ENCODE data around the gene ALPK1. TPM values are rescaled to one million over a fixed set of nuclear protein-coding genes. Genes with fewer than 3 reads are reported as not detected.

ALPK1 gene
- total and polyA plus RNA-seq, 2 of the 4 experiments (the other 2 are of a cell fraction) = 3.3 to 7.9 TPM

DNA sequence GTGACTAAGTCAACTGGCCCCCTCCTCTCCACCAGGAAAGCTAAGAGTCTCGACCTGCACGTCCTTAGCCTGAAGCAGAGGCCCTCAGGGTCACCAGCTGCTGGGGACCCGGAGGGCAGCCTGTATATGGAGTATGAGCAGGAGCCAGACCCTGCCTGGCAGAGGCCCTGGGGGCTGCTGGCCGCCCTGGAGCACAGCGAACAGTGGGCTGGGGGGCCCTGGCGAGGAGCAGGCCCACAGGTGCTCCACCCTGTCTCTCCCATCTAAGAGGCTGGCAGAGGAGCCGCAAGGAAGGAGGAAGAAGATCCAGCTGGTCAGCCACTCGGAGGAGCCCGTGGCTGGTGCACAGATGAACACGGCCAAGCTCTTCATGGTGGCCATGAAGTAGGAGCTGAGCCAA, 61.2 kb downstream of the ALPK1 start:
- no peak overlapping the region for H3K56ac ChIP-seq (ENCODE audit: extremely low read depth, insufficient read depth, low read length)
- H3K79me1 ChIP-seq (ENCODE audit: low read depth in 1 of 2, low read length in 2 of 2) = no peaks in the 10 kb centered on the region
- no peaks in the 10 kb centered on the region for H3K9me1 ChIP-seq (ENCODE audit: insufficient read depth, low read length)
- no peaks in the 10 kb centered on the region for H3K27me3 ChIP-seq (ENCODE audit: control insufficient read depth, insufficient read depth, low read length)
- no peaks in the 10 kb centered on the region for H4K20me1 ChIP-seq (ENCODE audit: insufficient read depth, low read length)
- no peak overlapping the region for H2AK9ac ChIP-seq (replicated peaks; ENCODE audit: low read depth, low read length, poor library complexity)
- no peak overlapping the region for H3K18ac ChIP-seq (ENCODE audit: low read depth, low read length)
- dilution Hi-C loops (cut with HindIII; ENCODE audit: low sequenced_read_pairs, unreplicated experiment) = no loop called here
- CTCF ChIA-PET = no interaction called here
- POLR2A ChIA-PET (ENCODE audit: unreplicated experiment) = no interaction called here
- WGBS, 2 experiments (ENCODE audit: extremely low coverage in 2 of 2, insufficient read length in 1 of 2) = 100% methylated on average over 1 of the region's 10 CpGs; no CpG with 5 or more reads in 1 of the 2 experiments
- H4K5ac ChIP-seq (ENCODE audit: low read depth, low read length) = no peak overlapping the region
- ATAC-seq (ENCODE audit: low read depth) = no peak
- no peak overlapping the region for H3K14ac ChIP-seq (replicated peaks; ENCODE audit: low read depth, low read length)
- no peak for TF ChIP-seq CHD1 (IDR thresholded peaks at IDR 0.05; ENCODE audit: low read depth, low read length)
- TF ChIP-seq CEBPB (IDR thresholded peaks at IDR 0.05; ENCODE audit: low read depth, low read length) = no peak
- TF ChIP-seq, protein P1, sequence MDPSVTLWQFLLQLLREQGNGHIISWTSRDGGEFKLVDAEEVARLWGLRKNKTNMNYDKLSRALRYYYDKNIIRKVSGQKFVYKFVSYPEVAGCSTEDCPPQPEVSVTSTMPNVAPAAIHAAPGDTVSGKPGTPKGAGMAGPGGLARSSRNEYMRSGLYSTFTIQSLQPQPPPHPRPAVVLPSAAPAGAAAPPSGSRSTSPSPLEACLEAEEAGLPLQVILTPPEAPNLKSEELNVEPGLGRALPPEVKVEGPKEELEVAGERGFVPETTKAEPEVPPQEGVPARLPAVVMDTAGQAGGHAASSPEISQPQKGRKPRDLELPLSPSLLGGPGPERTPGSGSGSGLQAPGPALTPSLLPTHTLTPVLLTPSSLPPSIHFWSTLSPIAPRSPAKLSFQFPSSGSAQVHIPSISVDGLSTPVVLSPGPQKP (IDR thresholded peaks at IDR 0.05; ENCODE audit: borderline replicate concordance, low read depth, low read length) = no peak
- TF ChIP-seq MXI1 (IDR thresholded peaks at IDR 0.05; ENCODE audit: borderline replicate concordance, low read depth, low read length) = no peak
- TF ChIP-seq, protein P2, sequence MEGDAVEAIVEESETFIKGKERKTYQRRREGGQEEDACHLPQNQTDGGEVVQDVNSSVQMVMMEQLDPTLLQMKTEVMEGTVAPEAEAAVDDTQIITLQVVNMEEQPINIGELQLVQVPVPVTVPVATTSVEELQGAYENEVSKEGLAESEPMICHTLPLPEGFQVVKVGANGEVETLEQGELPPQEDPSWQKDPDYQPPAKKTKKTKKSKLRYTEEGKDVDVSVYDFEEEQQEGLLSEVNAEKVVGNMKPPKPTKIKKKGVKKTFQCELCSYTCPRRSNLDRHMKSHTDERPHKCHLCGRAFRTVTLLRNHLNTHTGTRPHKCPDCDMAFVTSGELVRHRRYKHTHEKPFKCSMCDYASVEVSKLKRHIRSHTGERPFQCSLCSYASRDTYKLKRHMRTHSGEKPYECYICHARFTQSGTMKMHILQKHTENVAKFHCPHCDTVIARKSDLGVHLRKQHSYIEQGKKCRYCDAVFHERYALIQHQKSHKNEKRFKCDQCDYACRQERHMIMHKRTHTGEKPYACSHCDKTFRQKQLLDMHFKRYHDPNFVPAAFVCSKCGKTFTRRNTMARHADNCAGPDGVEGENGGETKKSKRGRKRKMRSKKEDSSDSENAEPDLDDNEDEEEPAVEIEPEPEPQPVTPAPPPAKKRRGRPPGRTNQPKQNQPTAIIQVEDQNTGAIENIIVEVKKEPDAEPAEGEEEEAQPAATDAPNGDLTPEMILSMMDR (conservative IDR thresholded peaks at IDR 0.05; ENCODE audit: low read depth, low read length) = no peak
- no peak for TF ChIP-seq MAFK (IDR thresholded peaks at IDR 0.05; ENCODE audit: low read depth, low read length)
- TF ChIP-seq MAZ (IDR thresholded peaks at IDR 0.05; ENCODE audit: borderline replicate concordance, low read depth, low read length) = no peak
- no peak for TF ChIP-seq POLR2A (IDR thresholded peaks at IDR 0.05; ENCODE audit: low read depth, low read length)
- TF ChIP-seq RFX5 (IDR thresholded peaks at IDR 0.05; ENCODE audit: low read depth, low read length) = no peak
- TF ChIP-seq SMC3 (IDR thresholded peaks at IDR 0.05; ENCODE audit: low read depth, low read length) = no peak
- TF ChIP-seq, protein P3, sequence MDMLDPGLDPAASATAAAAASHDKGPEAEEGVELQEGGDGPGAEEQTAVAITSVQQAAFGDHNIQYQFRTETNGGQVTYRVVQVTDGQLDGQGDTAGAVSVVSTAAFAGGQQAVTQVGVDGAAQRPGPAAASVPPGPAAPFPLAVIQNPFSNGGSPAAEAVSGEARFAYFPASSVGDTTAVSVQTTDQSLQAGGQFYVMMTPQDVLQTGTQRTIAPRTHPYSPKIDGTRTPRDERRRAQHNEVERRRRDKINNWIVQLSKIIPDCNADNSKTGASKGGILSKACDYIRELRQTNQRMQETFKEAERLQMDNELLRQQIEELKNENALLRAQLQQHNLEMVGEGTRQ (IDR thresholded peaks at IDR 0.05; ENCODE audit: low read depth, low read length) = no peak
- TF ChIP-seq NFE2L2 (IDR thresholded peaks at IDR 0.05; ENCODE audit: low read depth, low read length) = no peak
- no peak overlapping the region for H2AFZ ChIP-seq (replicated peaks; ENCODE audit: low read length, poor library complexity)
- intact Hi-C loops (cut with micrococcal nuclease) = no loop called here
- H3K36me3 ChIP-seq (ENCODE audit: control insufficient read depth, insufficient read depth, low read length) = no peaks in the 10 kb centered on the region
- no peaks in the 10 kb centered on the region for H3K4me1 ChIP-seq (ENCODE audit: control insufficient read depth, insufficient read depth, low read length)
- H3K23ac ChIP-seq (ENCODE audit: low read depth, low read length) = no peak overlapping the region
- peaks cover 3% of the 10 kb centered on the region; the same call in 1 of the 2 replicates for H3K9me3 ChIP-seq (ENCODE audit: control insufficient read depth, insufficient read depth, low read length)
- no peak overlapping the region for H2BK20ac ChIP-seq (ENCODE audit: low read depth, low read length)
- in situ Hi-C loops (cut with MboI; ENCODE audit: low sequenced_read_pairs) = no loop called here
- H2BK120ac ChIP-seq (ENCODE audit: low read depth, low read length) = no peak overlapping the region
- H3K9ac ChIP-seq (ENCODE audit: low read depth, low read length) = no peak overlapping the region
- no peak overlapping the region for H3K4ac ChIP-seq (ENCODE audit: low read depth, low read length)
- H3K4me3 ChIP-seq (ENCODE audit: insufficient read depth, low read depth, low read length) = no peak overlapping the region
- no peak overlapping the region for H3K4me2 ChIP-seq (ENCODE audit: low read depth, low read length)
- no peak overlapping the region for H2BK5ac ChIP-seq (ENCODE audit: low read depth, low read length, poor library complexity, severe bottlenecking)
- no peak for DNase-seq
- BruUV-seq (replicated peaks) = no TSS peak
- H2AK5ac ChIP-seq (ENCODE audit: low read depth, low read length) = no peak overlapping the region
- no peak overlapping the region for H4K8ac ChIP-seq (ENCODE audit: low read depth in 2 of 2, low read length in 2 of 2)
- no peak overlapping the region for H2BK15ac ChIP-seq (ENCODE audit: low read depth, low read length)
- no peak overlapping the region for H3K27ac ChIP-seq (ENCODE audit: insufficient read depth, low read length)
- H4K91ac ChIP-seq (ENCODE audit: insufficient read depth, low read depth, low read length) = no peak overlapping the region
